WTC11 (cell line): Measurements from ENCODE around the gene C17orf114.

Source experiments
- ATAC-seq: fragments of 200-7000 bp; cut with Tn5 transposase; 2 replicates; pipeline ENCODE4 v1.10.0; 2021; ENCODE audit warnings: mild to moderate bottlenecking, moderate library complexity
- CTCF ChIA-PET: fragments of 300-600 bp; sonication (Branson Sonifier 250); formaldehyde crosslinking; loops from one replicate; lab custom pipeline; 2021; ENCODE audit warnings: antibody characterized with exemption; lab: Charles Lee
- POLR2A ChIA-PET: fragments of 350-600 bp; sonication (Branson Sonifier 250); formaldehyde crosslinking; loops from one replicate; lab custom pipeline; 2021; ENCODE audit warnings: antibody characterized with exemption; lab: Charles Lee
- DNase-seq: peaks from one replicate; pipeline ENCODE4 v3.0.0; 2021; ENCODE audit warnings: low spot score
- H3K27ac Mint-ChIP-seq: 2 replicates; pipeline ENCODE4 v1.8.0; 2021; ENCODE audit warnings: mixed read lengths
- H3K27me3 Mint-ChIP-seq: 2 replicates; pipeline ENCODE4 v1.8.0; 2021; ENCODE audit warnings: low read depth, mild to moderate bottlenecking, moderate library complexity, mixed read lengths
- H3K36me3 Mint-ChIP-seq: 2 replicates; pipeline ENCODE4 v1.8.0; 2021; ENCODE audit warnings: mixed read lengths
- H3K4me1 Mint-ChIP-seq: 2 replicates; pipeline ENCODE4 v1.8.0; 2022; ENCODE audit warnings: mixed read lengths
- H3K4me3 Mint-ChIP-seq: 2 replicates; pipeline ENCODE4 v1.8.0; 2021; ENCODE audit warnings: mild to moderate bottlenecking, moderate library complexity, mixed read lengths
- H3K9me3 Mint-ChIP-seq: 2 replicates; pipeline ENCODE4 v1.8.0; 2021; ENCODE audit warnings: mixed read lengths
- CBFB ChIP-seq: sonication (generic); formaldehyde crosslinking; IDR thresholded peaks from 2 replicates; pipeline ENCODE4 v1.8.1; 2022; ENCODE audit warnings: mild to moderate bottlenecking, low read depth, missing genetic modification reagents
- GRHL2 ChIP-seq: fragments of 250-450 bp; sonication (Bioruptor Pico); IDR thresholded peaks from 2 replicates; pipeline ENCODE4 v1.8.0; 2022; ENCODE audit warnings: mild to moderate bottlenecking, moderate library complexity; ENCODE audit not compliant: insufficient replicate concordance, severe bottlenecking
- GTF2I ChIP-seq: fragments of 250-450 bp; sonication (Bioruptor Pico); conservative IDR thresholded peaks from 2 replicates; pipeline ENCODE4 v1.4.0; 2021; ENCODE audit warnings: mild to moderate bottlenecking
- HMGA2 ChIP-seq: fragments of 250-450 bp; sonication (Bioruptor Pico); IDR thresholded peaks from 2 replicates; pipeline ENCODE4 v1.4.0; 2021; ENCODE audit warnings: mild to moderate bottlenecking, moderate library complexity
- JUN ChIP-seq: sonication (generic); formaldehyde crosslinking; IDR thresholded peaks from 2 replicates; pipeline ENCODE4 v1.8.0; 2023; ENCODE audit warnings: mild to moderate bottlenecking, missing genetic modification reagents
- KAT7 ChIP-seq: sonication (generic); formaldehyde crosslinking; IDR thresholded peaks from 2 replicates; pipeline ENCODE4 v1.8.1; 2023; ENCODE audit warnings: missing genetic modification reagents, mild to moderate bottlenecking, borderline replicate concordance
- NFATC4 ChIP-seq: fragments of 250-450 bp; sonication (Bioruptor Pico); IDR thresholded peaks from 2 replicates; pipeline ENCODE4 v1.9.0; 2021; ENCODE audit warnings: mild to moderate bottlenecking
- NFE2L1 ChIP-seq: sonication (generic); formaldehyde crosslinking; IDR thresholded peaks from 2 replicates; pipeline ENCODE4 v1.8.1; 2023; ENCODE audit warnings: missing genetic modification reagents
- TCF7 ChIP-seq: sonication (generic); formaldehyde crosslinking; IDR thresholded peaks from 2 replicates; pipeline ENCODE4 v1.8.0; 2022; ENCODE audit warnings: mild to moderate bottlenecking, low read depth, missing genetic modification reagents, moderate library complexity
- TP53 ChIP-seq: sonication (generic); formaldehyde crosslinking; IDR thresholded peaks from 2 replicates; pipeline ENCODE4 v1.8.1; 2023; ENCODE audit warnings: mild to moderate bottlenecking, missing genetic modification reagents
- ZNF232 ChIP-seq: sonication (generic); formaldehyde crosslinking; IDR thresholded peaks from 2 replicates; pipeline ENCODE4 v1.8.0; 2022; ENCODE audit warnings: mild to moderate bottlenecking, missing genetic modification reagents
- ZNF317 ChIP-seq: sonication (generic); formaldehyde crosslinking; IDR thresholded peaks from 2 replicates; pipeline ENCODE4 v1.8.1; 2023; ENCODE audit warnings: low read depth, mild to moderate bottlenecking, moderate library complexity, missing genetic modification reagents, borderline replicate concordance
- ZNF423 ChIP-seq: fragments of 250-450 bp; sonication (Bioruptor Pico); IDR thresholded peaks from 2 replicates; pipeline ENCODE4 v2.1.2; 2022; ENCODE audit warnings: mild to moderate bottlenecking, moderate library complexity
- TF ChIP-seq, protein P1 (sequence below): fragments of 250-450 bp; sonication (Bioruptor Pico); IDR thresholded peaks from 2 replicates; pipeline ENCODE4 v1.9.0; 2021; ENCODE audit warnings: mild to moderate bottlenecking, borderline replicate concordance
- TF ChIP-seq, protein P2 (sequence below): fragments of 250-450 bp; sonication (Bioruptor Pico); IDR thresholded peaks from 2 replicates; pipeline ENCODE4 v1.9.0; 2021; ENCODE audit warnings: mild to moderate bottlenecking
- TF ChIP-seq, protein P3 (sequence below): sonication (generic); formaldehyde crosslinking; IDR thresholded peaks from 2 replicates; pipeline ENCODE4 v1.8.0; 2022; ENCODE audit warnings: mild to moderate bottlenecking, missing genetic modification reagents
- TF ChIP-seq, protein P4 (sequence below): fragments of 200-600 bp; IDR thresholded peaks from 2 replicates; pipeline ENCODE4 v1.8.0; 2022; ENCODE audit warnings: antibody characterized with exemption
- TF ChIP-seq, protein P5 (sequence below): fragments of 250-450 bp; sonication (Bioruptor Pico); IDR thresholded peaks from 2 replicates; pipeline ENCODE4 v1.8.0; 2021; ENCODE audit warnings: mild to moderate bottlenecking
- TF ChIP-seq, protein P6 (sequence below): sonication (generic); formaldehyde crosslinking; conservative IDR thresholded peaks from 2 replicates; pipeline ENCODE4 v1.8.1; 2023; ENCODE audit warnings: mild to moderate bottlenecking, low read depth, missing genetic modification reagents, moderate library complexity
- TF ChIP-seq, protein P7 (sequence below): sonication (generic); formaldehyde crosslinking; conservative IDR thresholded peaks from 2 replicates; pipeline ENCODE4 v1.8.1; 2022; ENCODE audit warnings: mild to moderate bottlenecking, missing genetic modification reagents

The C17orf114 gene

DNA sequence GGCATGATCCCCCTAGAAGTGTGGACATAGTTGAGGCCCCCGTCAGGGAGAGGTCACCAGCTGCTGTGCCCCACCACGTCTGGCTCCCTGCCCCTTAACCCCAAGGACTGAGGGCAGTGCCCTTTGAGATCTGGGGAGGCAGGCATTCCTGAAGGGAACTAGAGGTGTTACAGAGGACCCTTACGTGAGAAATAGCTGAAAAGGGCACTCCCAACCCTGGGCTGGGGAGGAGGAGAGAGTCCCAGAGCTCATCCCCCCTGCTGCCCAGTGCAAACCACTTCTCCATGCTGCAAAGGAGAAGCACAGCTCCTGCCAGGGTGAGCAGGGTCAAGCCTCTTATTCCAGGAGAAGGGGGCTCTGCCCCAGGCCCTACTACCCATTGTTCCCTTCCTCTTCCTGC is 20.7 kb upstream of the C17orf114 start:
- DNase-seq, result no peak
- ChIA-PET POLR2A (no interaction called here), CTCF (interaction anchor here (0.9 to 1.8 kb wide), 3 partner anchors 36 to 112 kb away, joined by 3 to 4 read pairs (median 4); partner anchors contain the start of gene ARRB2)
- Mint-ChIP-seq H3K4me1 (no peaks in the 10 kb centered on the region), H3K4me3 (no peak overlapping the region), H3K9me3 (no peaks in the 10 kb centered on the region), H3K27ac (peak overlapping the region; percentile 49; the same call in 1 of the 2 replicates), H3K36me3 (peaks cover 8% of the 10 kb centered on the region), H3K27me3 (no peaks in the 10 kb centered on the region)
- TF ChIP-seq TP53 (CRISPR knock-in tag), result no peak
- TF ChIP-seq, protein P1, sequence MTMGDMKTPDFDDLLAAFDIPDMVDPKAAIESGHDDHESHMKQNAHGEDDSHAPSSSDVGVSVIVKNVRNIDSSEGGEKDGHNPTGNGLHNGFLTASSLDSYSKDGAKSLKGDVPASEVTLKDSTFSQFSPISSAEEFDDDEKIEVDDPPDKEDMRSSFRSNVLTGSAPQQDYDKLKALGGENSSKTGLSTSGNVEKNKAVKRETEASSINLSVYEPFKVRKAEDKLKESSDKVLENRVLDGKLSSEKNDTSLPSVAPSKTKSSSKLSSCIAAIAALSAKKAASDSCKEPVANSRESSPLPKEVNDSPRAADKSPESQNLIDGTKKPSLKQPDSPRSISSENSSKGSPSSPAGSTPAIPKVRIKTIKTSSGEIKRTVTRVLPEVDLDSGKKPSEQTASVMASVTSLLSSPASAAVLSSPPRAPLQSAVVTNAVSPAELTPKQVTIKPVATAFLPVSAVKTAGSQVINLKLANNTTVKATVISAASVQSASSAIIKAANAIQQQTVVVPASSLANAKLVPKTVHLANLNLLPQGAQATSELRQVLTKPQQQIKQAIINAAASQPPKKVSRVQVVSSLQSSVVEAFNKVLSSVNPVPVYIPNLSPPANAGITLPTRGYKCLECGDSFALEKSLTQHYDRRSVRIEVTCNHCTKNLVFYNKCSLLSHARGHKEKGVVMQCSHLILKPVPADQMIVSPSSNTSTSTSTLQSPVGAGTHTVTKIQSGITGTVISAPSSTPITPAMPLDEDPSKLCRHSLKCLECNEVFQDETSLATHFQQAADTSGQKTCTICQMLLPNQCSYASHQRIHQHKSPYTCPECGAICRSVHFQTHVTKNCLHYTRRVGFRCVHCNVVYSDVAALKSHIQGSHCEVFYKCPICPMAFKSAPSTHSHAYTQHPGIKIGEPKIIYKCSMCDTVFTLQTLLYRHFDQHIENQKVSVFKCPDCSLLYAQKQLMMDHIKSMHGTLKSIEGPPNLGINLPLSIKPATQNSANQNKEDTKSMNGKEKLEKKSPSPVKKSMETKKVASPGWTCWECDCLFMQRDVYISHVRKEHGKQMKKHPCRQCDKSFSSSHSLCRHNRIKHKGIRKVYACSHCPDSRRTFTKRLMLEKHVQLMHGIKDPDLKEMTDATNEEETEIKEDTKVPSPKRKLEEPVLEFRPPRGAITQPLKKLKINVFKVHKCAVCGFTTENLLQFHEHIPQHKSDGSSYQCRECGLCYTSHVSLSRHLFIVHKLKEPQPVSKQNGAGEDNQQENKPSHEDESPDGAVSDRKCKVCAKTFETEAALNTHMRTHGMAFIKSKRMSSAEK (CRISPR knock-in tag), result no peak
- no peak for TF ChIP-seq GTF2I (CRISPR knock-in tag)
- TF ChIP-seq ZNF423, result no peak
- TF ChIP-seq CBFB (CRISPR knock-in tag), result no peak
- no peak for TF ChIP-seq ZNF317 (CRISPR knock-in tag)
- TF ChIP-seq GRHL2 (CRISPR knock-in tag), result no peak
- TF ChIP-seq, protein P2, sequence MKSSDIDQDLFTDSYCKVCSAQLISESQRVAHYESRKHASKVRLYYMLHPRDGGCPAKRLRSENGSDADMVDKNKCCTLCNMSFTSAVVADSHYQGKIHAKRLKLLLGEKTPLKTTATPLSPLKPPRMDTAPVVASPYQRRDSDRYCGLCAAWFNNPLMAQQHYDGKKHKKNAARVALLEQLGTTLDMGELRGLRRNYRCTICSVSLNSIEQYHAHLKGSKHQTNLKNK (CRISPR knock-in tag), result no peak
- TF ChIP-seq, protein P3, sequence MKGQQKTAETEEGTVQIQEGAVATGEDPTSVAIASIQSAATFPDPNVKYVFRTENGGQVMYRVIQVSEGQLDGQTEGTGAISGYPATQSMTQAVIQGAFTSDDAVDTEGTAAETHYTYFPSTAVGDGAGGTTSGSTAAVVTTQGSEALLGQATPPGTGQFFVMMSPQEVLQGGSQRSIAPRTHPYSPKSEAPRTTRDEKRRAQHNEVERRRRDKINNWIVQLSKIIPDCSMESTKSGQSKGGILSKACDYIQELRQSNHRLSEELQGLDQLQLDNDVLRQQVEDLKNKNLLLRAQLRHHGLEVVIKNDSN (CRISPR knock-in tag), result no peak
- no peak for TF ChIP-seq TCF7 (CRISPR knock-in tag)
- TF ChIP-seq, protein P4, sequence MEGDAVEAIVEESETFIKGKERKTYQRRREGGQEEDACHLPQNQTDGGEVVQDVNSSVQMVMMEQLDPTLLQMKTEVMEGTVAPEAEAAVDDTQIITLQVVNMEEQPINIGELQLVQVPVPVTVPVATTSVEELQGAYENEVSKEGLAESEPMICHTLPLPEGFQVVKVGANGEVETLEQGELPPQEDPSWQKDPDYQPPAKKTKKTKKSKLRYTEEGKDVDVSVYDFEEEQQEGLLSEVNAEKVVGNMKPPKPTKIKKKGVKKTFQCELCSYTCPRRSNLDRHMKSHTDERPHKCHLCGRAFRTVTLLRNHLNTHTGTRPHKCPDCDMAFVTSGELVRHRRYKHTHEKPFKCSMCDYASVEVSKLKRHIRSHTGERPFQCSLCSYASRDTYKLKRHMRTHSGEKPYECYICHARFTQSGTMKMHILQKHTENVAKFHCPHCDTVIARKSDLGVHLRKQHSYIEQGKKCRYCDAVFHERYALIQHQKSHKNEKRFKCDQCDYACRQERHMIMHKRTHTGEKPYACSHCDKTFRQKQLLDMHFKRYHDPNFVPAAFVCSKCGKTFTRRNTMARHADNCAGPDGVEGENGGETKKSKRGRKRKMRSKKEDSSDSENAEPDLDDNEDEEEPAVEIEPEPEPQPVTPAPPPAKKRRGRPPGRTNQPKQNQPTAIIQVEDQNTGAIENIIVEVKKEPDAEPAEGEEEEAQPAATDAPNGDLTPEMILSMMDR, result no peak
- no peak for TF ChIP-seq JUN (CRISPR knock-in tag)
- ATAC-seq, result no peak

DNA sequence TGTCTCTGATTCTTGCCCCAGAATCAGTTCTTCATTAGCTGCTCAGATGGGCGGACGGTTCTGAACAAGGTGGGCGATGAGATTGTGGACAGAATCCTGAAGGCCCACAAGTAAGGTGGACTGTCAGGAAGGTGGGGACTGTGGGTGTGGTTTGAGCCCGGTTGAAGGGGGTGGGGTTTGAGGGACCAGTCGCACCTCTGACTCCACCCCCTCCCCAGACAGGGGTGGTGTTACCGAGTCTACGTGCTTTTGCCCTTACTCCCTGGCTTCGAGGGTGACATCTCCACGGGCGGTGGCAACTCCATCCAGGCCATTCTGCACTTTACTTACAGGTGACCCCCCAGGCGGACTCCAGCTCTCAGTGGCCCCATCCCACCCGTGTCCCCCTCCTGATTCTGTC is 16.1 kb upstream of the C17orf114 start:
- ChIA-PET CTCF (interaction anchor here (0.7 to 1.0 kb wide), 2 partner anchors 28 to 91 kb away, joined by 3 to 4 read pairs; no protein-coding TSS in a partner anchor), POLR2A (no interaction called here)
- ATAC-seq (peak; percentile 87), DNase-seq (peak; percentile 47)
- TF ChIP-seq, protein P5, sequence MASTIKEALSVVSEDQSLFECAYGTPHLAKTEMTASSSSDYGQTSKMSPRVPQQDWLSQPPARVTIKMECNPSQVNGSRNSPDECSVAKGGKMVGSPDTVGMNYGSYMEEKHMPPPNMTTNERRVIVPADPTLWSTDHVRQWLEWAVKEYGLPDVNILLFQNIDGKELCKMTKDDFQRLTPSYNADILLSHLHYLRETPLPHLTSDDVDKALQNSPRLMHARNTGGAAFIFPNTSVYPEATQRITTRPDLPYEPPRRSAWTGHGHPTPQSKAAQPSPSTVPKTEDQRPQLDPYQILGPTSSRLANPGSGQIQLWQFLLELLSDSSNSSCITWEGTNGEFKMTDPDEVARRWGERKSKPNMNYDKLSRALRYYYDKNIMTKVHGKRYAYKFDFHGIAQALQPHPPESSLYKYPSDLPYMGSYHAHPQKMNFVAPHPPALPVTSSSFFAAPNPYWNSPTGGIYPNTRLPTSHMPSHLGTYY, result no peak
- Mint-ChIP-seq H3K27ac (no peak overlapping the region), H3K9me3 (no peaks in the 10 kb centered on the region), H3K36me3 (peaks cover 24% of the 10 kb centered on the region), H3K27me3 (no peaks in the 10 kb centered on the region), H3K4me3 (no peak overlapping the region), H3K4me1 (no peaks in the 10 kb centered on the region)

DNA sequence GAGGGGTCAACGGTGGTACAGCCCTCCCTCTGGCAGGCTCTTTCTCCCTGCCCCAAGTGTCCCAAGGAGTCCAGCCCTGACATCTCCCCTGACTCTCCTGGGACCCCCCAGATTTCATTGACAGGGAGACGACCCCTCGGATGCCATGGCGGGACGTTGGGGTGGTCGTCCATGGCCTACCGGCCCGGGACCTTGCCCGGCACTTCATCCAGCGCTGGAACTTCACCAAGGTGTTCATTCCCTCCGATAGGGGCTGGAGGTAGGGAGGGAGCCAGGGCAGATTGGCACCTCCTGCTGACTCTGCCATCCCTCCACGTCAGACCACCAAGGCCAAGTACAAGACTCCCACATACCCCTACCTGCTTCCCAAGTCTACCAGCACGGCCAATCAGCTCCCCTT is 14.7 kb upstream of the C17orf114 start:
- H3K36me3 Mint-ChIP-seq, result peaks cover 23% of the 10 kb centered on the region
- no peaks in the 10 kb centered on the region for H3K27me3 Mint-ChIP-seq
- ATAC-seq (no peak), DNase-seq (no peak)
- no peaks in the 10 kb centered on the region for H3K9me3 Mint-ChIP-seq
- H3K4me1 Mint-ChIP-seq, result no peaks in the 10 kb centered on the region
- no peak overlapping the region for H3K4me3 Mint-ChIP-seq
- POLR2A ChIA-PET, result no interaction called here
- H3K27ac Mint-ChIP-seq, result no peak overlapping the region
- CTCF ChIA-PET, result no interaction called here
- TF ChIP-seq KAT7 (CRISPR knock-in tag) (no peak), NFATC4 (CRISPR knock-in tag) (no peak), ZNF232 (CRISPR knock-in tag) (no peak), HMGA2 (CRISPR knock-in tag) (no peak), TCF7 (CRISPR knock-in tag) (no peak), CBFB (CRISPR knock-in tag) (no peak), NFE2L1 (CRISPR knock-in tag) (no peak)
- TF ChIP-seq, protein P6, sequence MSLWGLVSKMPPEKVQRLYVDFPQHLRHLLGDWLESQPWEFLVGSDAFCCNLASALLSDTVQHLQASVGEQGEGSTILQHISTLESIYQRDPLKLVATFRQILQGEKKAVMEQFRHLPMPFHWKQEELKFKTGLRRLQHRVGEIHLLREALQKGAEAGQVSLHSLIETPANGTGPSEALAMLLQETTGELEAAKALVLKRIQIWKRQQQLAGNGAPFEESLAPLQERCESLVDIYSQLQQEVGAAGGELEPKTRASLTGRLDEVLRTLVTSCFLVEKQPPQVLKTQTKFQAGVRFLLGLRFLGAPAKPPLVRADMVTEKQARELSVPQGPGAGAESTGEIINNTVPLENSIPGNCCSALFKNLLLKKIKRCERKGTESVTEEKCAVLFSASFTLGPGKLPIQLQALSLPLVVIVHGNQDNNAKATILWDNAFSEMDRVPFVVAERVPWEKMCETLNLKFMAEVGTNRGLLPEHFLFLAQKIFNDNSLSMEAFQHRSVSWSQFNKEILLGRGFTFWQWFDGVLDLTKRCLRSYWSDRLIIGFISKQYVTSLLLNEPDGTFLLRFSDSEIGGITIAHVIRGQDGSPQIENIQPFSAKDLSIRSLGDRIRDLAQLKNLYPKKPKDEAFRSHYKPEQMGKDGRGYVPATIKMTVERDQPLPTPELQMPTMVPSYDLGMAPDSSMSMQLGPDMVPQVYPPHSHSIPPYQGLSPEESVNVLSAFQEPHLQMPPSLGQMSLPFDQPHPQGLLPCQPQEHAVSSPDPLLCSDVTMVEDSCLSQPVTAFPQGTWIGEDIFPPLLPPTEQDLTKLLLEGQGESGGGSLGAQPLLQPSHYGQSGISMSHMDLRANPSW (CRISPR knock-in tag), result no peak
- TF ChIP-seq, protein P7, sequence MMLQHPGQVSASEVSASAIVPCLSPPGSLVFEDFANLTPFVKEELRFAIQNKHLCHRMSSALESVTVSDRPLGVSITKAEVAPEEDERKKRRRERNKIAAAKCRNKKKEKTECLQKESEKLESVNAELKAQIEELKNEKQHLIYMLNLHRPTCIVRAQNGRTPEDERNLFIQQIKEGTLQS (CRISPR knock-in tag), result no peak
- TF ChIP-seq, protein P3 (CRISPR knock-in tag), result no peak
